NCI-H2196 treated with DMSO at 0.1 percent for 48 hours (cell line): ENCODE results near the gene TFCP2.
"Not testable (repeated sequence)": the region's sequence is repeated elsewhere in the genome, so short reads cannot be mapped to it uniquely, and the experiment has no call there.

ENCODE experiments used
- DNase-seq: peaks from one replicate; lab custom pipeline; 2025; ENCODE audit not compliant: unreplicated experiment; lab: John Stamatoyannopoulos, UW

Gene TFCP2

DNA sequence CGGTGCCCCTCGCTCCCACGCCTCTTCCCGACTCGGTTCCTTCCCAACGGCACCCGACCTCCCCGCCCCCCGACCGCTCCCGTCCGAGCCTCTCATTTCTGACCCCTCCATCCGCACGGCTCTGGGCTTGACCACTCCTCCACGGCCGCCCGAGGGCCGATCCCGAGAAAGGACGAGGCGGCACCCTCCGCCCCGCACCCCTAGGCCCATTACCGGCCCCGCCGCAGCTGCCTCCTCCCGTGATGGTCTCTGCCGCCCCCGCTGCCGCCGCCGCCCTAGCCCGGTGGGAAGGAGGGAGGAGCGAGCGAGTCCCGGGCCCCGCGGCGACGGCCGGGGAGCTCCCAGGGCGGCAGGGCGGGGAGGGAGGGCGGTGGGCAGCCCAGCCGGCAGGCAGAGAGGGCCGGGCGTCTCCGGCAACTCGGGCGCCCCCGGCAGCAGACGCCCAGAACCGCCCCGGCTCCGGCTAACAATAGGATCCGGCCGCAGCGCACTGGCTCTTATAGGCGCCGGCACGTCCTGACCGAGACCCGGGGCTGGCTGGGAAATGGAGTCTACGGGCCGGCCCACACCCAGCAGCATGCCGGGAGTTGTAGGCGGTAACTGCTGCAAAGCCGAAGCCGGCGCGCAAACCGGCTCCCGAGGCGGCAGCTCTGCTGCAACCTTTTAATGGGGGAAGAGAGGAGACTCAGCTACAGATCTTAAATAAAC lies 89.7 kb downstream of the TFCP2 start, which contains the start of gene CSRNP2:
CSRNP2 (minus strand) TSS at position 471 of the 708 bp plus-strand sequence. CDS start 7,035 bp downstream, outside the sequence.
- peak; percentile 89 for DNase-seq

DNA sequence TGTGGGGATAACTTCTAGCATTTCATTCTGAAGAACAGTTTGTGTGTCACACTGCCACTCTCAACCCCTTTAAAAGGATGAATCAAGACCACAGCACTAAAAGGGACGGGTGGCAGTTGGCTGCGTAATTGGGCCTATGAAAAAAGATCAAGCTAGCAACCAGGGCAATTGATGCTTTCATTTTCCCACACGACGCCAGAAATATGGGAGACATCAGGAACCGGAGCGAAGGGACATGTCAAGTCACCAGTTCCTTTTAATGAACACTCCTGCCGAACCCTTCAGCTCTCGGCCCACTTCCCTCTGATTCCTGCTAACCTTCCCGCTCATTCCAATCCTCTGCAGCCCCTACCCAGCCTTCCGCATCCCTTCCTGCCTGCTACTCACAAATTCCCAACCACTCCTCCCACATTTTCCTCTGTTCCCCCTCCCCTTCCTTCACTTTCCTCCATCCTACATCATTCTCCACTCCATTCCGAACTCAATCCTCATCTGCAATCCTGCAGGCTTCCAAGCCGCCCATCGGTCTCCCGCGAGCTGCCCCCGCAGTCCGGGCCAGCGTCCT lies 90.3 kb downstream of the TFCP2 start:
- DNase-seq, result no peak

DNA sequence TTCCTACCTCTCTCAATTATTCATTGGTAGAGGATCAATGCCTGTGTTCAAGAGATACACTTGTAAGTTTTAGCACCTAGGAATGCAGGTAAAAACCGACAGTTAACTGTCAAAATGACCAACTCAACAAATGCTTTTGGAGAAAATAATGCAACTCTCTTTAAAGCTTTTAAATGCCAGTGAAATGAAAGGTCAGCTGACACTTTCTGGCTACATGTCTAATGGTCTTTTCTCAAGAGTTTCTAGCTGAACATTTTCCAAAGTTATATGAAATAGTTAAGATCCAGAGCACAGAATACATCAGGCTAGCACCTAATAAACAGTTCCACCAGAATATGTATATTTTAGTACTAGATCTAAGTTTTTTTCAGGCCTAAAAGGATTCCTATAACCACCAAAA lies 91.5 kb downstream of the TFCP2 start:
- DNase-seq, result no peak

DNA sequence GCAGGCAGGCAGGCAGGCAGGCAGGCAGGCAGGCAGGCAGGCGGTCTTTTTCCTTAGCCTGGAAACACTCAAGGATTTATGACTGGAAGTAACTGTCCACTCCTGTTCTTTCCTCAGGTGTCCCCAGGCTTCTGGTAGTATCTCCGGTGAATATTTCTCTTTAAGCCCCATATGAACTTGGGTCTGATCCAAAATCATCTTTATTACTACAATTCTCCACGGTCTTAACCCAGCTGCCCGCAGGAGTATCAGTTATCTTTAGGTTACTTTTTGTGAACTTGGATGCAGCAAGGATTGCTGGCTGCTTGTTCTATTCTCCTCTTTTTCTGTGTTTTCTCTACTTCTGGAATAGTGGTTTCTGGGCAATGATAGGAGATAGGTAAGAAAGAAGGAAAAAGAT lies 92.8 kb downstream of the TFCP2 start:
- DNase-seq, result no peak

DNA sequence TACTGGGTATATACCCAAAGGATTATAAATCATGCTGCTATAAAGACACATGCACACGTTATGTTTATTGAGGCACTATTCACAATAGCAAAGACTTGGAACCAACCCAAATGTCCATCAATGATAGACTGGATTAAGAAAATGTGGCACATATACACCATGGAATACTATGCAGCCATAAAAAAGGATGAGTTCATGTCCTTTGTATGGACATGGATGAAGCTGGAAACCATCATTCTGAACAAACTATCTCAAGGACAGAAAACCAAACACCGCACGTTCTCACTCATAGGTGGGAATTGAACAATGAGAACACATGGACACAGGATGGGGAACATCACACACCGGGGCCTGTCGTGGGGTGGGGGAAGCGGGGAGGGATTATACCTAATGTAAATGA lies 94.1 kb downstream of the TFCP2 start:
- DNase-seq, result not testable (repeated sequence)

DNA sequence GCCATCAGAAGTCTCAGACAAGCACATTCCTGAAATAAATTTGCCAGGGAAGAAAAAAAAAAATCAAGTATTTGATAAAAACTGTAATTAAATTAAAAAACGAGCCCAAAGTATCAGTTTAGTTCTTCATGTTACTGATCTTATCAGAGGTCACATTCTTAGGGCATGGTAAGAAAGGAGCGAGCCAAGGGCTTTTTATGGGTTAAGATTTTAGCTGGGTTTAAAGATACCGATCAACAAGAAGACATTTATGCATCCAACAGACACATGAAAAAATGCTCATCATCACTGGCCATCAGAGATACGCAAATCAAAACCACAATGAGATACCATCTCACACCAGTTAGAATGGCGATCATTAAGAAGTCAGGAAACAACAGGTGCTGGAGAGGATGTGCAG lies 94.6 kb downstream of the TFCP2 start:
- DNase-seq, result not testable (repeated sequence)

DNA sequence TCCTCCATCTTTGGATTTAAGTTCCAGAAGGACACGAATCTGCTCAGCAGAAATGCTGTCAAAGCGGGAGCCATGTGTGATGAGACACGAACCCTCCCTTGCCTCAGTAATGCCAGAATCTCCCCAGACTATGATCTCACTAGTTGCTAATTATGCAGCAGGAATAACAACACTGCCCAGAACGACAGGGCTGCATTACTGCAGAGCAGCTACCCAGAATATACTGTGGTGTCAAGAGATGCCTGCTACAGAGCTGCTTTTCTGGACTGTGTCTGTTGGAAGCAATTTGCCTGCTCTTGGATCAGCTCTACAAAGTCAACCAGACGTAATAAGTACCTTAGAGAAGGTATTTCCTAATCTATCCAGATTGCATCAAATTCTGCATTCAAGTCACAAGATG lies 95.0 kb downstream of the TFCP2 start:
- DNase-seq, result no peak

DNA sequence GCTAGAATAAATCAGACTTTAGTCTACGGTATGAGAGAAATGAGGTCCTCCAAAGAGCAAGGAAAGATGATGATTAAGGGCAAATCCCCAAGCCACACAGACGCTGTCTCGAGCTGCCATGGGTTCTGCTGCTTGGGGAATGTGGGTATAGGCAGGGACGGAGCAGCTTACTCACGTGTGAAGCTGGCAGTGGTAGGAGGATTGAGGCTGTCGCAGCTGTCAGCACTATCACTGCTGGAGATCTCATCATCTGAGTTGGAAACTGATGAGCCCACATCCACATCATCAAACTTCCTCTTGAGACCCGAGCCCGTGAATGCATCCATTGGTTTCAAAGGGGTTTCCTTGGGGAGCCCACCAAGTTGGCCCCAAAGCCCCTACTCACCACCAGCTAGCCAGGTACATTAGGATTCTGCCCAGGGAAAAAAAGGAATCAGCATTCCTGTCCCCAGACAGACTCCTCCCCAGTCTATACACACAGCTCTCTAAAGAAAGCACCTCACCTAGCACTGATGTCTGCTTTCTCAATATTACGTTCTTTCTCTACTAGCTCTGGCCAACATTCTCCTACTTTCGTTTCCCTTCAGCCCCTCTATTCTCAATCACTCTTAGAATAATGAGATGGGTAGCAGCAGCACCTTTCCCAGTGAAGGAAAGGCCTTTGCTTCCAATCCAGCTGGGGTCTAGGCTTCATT lies 96.6 kb downstream of the TFCP2 start:
- no peak for DNase-seq

DNA sequence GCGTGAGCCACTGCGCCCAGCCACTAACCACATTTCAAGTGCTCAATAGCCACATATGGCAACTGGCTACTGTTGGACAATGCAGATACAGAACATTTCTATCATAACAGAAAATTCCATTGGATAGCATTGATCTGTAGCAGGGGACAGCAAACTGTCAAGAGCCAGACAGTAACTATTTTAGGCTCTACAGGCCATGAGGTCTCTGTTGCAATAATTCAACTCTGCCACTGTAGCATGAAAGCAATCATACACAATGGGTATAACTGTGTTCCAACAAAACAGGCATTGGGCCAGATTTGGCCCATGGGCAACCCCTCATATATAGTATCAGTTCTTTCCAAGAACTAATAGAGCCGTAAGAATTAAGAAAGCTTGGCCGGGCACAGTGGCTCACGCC lies 97.5 kb downstream of the TFCP2 start:
- no peak for DNase-seq

DNA sequence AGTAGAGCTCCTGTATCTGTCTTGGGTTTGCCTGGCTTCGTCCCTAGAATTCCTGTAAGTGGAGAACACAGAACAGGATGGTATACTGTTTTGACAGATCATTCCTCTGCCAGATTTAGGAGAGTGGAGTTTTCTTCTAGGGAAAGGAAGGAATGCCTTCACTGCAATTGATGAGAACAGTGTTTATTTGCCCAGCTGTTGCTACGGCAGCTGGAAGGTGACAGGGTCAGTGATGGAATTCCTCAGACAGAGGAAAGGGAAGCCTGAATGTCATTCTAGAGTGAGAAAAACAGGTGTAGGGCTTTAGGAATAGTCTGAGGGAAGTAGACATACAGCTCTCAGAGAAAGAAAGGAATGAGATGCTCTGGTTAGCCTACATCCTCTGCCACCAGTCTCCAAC lies 101.3 kb downstream of the TFCP2 start:
- no peak for DNase-seq

DNA sequence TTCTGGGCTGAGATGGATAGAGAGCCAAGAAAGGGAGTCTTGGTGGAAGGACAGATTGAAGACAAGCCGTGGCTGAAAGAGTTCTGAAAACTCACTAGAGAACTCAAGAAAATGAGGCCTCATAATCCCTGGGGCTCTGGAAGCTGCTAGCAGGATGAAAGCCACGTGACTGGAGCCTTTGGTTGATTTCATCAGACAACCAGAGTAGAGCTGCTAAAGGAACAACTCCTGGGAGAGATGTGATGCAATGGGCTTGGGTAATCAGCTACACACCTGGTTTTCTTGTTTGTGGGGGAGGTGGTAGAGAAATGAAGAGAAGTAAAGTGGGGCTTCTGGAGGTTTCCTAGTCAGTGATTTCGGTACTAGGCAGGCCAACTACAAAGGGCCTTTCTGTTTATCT lies 102.9 kb downstream of the TFCP2 start:
- no peak for DNase-seq

DNA sequence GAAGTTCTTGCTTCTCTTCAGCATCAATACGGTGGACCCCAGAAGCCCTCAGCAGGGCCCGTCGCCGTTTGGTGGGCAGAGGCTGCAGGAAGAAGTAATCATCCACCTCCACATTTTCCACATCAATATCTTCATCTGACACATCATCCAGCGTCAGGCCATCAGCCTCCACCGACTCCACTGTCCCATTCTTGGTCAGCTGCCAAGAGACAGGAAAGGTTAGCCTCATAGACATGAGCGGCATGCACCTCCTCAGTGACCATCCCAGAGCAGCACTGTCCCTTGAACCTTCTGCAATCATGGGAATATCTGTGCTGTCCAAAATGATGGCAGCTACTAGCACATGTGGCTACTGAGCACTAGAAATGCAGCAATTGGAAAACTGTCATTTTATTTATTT lies 105.2 kb downstream of the TFCP2 start:
- DNase-seq, result no peak

DNA sequence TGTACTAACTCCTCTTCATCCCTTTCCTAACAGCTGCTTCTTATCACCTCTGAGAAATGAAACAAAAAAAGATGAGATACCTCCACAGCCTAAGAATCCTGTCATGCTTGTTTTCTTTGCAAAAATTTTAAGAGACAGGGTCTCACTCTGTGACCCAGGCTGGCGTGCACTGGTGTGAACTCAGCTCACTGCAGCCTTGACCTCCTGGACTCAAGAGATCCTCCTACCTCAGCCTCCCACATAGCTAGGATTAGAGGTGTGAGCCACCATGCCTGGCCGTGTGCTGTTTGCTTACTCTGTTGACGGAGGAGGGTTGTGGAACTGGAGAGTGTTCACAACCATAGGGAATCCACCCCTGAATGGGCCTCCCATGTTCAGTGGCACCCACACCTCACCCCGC lies 105.7 kb downstream of the TFCP2 start:
- no peak for DNase-seq

DNA sequence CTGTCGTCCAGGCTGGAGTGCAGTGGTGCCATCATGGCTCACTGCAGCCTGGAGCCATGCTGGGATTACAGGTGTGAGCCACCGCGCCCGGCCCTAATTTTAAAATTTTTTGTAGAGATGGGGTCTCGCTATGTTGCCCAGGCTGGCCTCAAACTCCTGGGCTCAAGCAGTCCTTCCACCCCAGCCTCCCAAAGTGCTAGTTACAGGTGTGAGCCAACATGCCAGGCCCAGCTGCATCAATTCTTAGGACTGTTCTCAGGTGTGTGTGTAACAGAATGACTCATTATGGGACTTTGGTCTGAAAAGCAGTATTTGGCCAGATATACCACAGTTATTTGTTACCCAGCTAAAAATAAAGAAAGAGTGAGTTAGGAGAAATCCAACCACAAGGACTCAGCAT lies 107.4 kb downstream of the TFCP2 start:
- DNase-seq, result no peak

DNA sequence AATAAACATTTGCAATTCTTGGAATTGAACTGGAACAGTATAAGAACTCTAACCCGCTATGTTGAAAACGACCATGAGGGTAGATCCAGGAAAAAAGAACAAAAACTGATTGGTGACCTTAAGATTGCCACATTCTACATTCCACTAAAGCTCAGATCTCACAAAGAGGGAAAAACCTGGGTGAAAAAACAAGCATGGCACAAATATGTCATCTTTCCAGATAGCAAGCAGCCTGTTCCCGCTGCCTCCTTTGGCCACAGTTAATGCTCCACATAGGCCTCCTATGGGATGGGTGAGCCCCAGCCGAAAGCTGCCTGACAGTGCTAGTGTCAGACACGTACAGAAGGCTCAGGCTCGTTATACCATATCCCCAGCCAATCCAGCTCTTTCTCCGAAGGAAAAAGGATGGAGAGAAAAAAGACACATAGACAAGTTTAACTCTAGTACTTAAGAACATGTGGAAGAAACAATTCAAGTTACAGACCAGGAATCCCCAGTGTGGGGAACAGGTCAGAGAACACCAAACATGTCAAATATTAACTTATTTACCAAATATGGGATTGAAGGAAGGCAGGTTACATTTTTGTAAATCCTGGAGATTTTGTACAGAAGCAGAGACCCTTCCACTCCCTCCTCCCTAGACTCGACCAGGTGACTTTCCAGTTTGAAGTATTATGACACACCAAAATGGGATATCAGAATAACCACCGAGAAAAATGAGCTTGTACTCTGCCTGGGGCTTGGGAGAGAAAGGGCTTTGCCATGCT lies 110.1 kb downstream of the TFCP2 start:
- DNase-seq, result no peak

DNA sequence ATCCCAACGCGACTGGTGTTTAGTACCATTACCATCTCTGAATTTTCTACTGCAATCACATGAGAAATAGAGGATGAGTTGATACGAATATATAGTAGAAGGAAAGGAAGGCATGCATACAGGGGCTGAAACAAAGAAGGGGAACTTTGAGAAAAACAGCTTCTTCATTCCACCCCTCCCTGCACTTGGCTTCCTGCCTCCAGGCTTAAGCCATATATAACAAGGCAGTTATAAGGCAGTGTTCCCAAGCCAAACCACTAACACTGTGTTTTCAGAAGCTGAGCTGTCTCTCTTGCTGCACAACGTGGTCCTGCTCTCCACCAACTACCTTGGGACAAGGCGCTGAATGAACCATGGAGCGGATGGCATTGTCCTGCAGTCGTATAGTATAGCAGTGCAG lies 113.8 kb downstream of the TFCP2 start:
- no peak for DNase-seq

DNA sequence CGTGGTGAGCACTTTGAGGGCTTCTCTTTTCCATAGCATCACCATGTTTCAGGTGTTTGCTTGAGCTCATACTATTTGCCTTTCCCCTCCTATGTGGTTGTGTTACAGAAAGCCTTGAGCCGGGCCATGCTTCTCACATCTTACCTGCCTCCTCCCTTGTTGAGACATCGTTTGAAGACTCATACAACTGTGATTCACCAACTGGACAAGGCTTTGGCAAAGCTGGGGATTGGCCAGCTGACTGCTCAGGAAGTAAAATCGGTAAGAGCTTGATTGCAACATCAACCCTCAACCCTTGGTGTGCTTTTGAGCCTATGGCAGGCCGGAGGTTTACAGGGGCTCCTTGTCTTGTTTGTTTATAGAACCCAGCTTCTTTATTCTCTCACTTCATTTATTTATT lies 116.7 kb downstream of the TFCP2 start:
- no peak for DNase-seq

DNA sequence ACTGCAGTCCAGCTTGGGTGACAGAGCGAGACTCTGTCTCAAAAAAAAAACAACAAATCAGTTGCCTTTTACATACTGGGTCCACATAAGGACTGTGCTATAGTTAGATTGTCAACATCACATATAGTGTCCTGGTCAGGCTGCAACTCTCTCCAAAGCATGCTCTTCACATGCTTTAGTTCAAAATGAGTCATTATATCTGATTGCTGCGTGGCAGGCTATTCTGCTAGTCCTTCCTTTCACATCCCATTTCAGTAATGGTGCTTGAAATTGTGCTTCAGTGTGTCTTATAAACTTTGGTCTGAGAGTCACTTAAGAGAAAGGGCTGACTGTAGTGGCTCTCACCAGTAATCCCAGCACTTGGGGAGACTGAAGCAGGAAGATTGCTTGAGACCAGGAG lies 117.9 kb downstream of the TFCP2 start:
- no peak for DNase-seq

DNA sequence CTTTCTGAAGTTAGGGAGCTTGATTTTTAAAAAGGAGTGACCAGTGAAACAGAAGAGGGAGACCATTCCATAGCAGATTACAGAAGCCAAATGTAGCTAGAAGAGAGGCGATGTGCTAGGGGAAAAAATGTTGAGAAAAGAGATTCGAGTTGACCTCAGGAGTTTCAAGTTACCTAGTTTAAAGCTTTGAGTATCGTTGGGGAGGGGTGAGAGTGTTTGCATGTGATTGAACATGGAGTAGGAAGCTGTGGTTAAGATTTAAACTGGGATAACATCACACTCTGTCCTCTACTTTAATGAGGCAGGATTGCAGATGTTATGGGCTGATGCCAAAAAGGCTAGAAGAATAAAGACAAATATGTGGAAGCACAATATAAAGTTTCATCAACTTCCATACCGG lies 121.1 kb downstream of the TFCP2 start:
- peak; percentile 21 for DNase-seq

DNA sequence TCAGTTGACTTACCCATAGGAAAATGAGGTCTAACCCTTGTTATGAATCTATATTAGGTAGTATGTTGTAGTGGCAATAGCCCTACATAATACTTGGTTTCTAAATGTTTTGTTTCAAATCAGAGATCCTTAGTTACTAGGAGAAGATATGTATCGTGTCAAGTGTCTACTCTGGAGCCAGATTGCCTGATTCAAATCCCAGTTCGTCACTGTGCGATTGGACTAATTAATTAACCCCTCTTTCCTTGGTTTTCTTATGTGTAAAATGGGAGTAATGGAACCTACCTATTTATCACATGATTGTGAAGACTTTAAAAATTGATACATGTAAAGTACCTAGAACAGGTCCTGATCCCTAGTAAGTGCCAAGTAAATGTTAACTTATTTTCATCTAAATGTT lies 123.4 kb downstream of the TFCP2 start:
- no peak for DNase-seq

DNA sequence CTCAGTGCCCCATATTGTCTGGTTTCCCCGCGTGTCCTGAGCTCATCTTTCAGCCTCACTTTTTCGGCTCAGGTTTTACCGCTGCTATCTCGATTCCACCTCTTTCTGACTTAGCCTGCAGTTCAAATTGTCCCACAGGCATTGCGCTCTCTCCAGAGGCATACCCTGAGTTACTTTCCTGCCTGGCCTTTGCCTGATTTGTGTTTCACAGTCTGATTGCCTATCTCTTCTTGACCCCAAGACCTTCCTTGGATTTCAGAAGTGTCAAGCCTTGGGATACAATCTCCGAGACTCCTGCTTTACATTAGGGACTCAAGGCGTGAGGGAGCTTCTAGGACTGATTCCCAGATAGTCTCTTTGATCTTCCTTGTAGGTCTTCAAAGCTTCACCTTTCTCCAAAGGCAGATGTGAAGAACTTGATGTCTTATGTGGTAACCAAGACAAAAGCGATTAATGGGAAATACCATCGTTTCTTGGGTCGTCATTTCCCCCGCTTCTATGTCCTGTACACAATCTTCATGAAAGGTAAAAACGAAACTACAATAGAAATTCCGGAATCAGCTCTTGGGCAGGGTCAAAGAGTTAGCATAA lies 124.2 kb downstream of the TFCP2 start:
- no peak for DNase-seq
